HG03196 (cell line): ENCODE results near the gene SYNPO2.
"Not testable (repeated sequence)": the region's sequence is repeated elsewhere in the genome, so short reads cannot be mapped to it uniquely, and the experiment has no call there.

Experiments used
- ATAC-seq: cut with Tn5 transposase; IDR thresholded peaks from one replicate; pipeline ENCODE4 v1.9.1; 2021; ENCODE audit not compliant: unreplicated experiment

SYNPO2 gene

GRCh38 chr4:119057417-119057816 is 168.8 kb downstream of the SYNPO2 start:
- ATAC-seq: no peak

GRCh38 chr4:119059221-119059620 is 170.6 kb downstream of the SYNPO2 start:
- no peak for ATAC-seq

GRCh38 chr4:119067125-119067524 is 178.5 kb downstream of the SYNPO2 start:
- ATAC-seq: not testable (repeated sequence)

GRCh38 chr4:119067670-119068360 is 179.2 kb downstream of the SYNPO2 start:
- ATAC-seq: not testable (repeated sequence)

- ATAC-seq: no peak
Observed at GRCh38 chr4:119068529-119068962, 179.9 kb downstream of the SYNPO2 start.

GRCh38 chr4:119070301-119070700 is 181.6 kb downstream of the SYNPO2 start:
- no peak for ATAC-seq

GRCh38 chr4:119080721-119081541 is 192.3 kb downstream of the SYNPO2 start:
- ATAC-seq: no peak

GRCh38 chr4:119081542-119081859 is 192.8 kb downstream of the SYNPO2 start:
- no peak for ATAC-seq

GRCh38 chr4:119081943-119082342 is 193.3 kb downstream of the SYNPO2 start:
- no peak for ATAC-seq

GRCh38 chr4:119082661-119083060 is 194.0 kb downstream of the SYNPO2 start:
- no peak for ATAC-seq

GRCh38 chr4:119084513-119084912 is 195.9 kb downstream of the SYNPO2 start:
- ATAC-seq: no peak

GRCh38 chr4:119087121-119087520 is 198.5 kb downstream of the SYNPO2 start:
- no peak for ATAC-seq

GRCh38 chr4:119087656-119088055 is 199.0 kb downstream of the SYNPO2 start:
- no peak for ATAC-seq

- ATAC-seq: no peak
Observed at GRCh38 chr4:119093042-119093827, 204.6 kb downstream of the SYNPO2 start.

- ATAC-seq: no peak
Observed at GRCh38 chr4:119097282-119097900, 208.7 kb downstream of the SYNPO2 start.

- no peak for ATAC-seq
Observed at GRCh38 chr4:119098306-119098705, 209.7 kb downstream of the SYNPO2 start.

GRCh38 chr4:119099227-119099810 is 210.7 kb downstream of the SYNPO2 start:
- ATAC-seq: no peak

- ATAC-seq: no peak
Observed at GRCh38 chr4:119100655-119101054, 212.0 kb downstream of the SYNPO2 start.

GRCh38 chr4:119103263-119103662 is 214.6 kb downstream of the SYNPO2 start:
- no peak for ATAC-seq

- ATAC-seq: no peak
Observed at GRCh38 chr4:119104644-119105273, 216.1 kb downstream of the SYNPO2 start.
